GM06990 (cell line): ENCODE results near the gene URM1.
A peak's percentile ranks its signal among the peaks of the same experiment; 100 is the strongest.
"Not testable (repeated sequence)": the region's sequence is repeated elsewhere in the genome, so short reads cannot be mapped to it uniquely, and the experiment has no call there.

Experiments used
- DNase-seq: peaks from one replicate; pipeline ENCODE4 v3.0.0-alpha.2; 2011; ENCODE audit not compliant: insufficient read length; ENCODE audit errors: extremely low read depth
- H3K27me3 ChIP-seq: replicated peaks from 2 replicates; pipeline ENCODE4 v1.6.0; 2011; ENCODE audit warnings: low read length; ENCODE audit not compliant: control insufficient read depth, insufficient read depth
- H3K36me3 ChIP-seq: 2 replicates; pipeline ENCODE4 v1.5.1; 2011; ENCODE audit warnings: low read length; ENCODE audit not compliant: control insufficient read depth, insufficient read depth
- H3K4me3 ChIP-seq: replicated peaks from 2 replicates; pipeline ENCODE4 v1.5.1; 2011; ENCODE audit warnings: low read depth, mild to moderate bottlenecking, control low read depth, low read length
- TF ChIP-seq, protein P1 (sequence below): IDR thresholded peaks from 2 replicates; pipeline ENCODE4 v1.5.1; 2011; ENCODE audit warnings: low read length, control low read depth, mild to moderate bottlenecking, inconsistent platforms; ENCODE audit not compliant: insufficient read depth, poor library complexity, severe bottlenecking

The URM1 gene

DNA sequence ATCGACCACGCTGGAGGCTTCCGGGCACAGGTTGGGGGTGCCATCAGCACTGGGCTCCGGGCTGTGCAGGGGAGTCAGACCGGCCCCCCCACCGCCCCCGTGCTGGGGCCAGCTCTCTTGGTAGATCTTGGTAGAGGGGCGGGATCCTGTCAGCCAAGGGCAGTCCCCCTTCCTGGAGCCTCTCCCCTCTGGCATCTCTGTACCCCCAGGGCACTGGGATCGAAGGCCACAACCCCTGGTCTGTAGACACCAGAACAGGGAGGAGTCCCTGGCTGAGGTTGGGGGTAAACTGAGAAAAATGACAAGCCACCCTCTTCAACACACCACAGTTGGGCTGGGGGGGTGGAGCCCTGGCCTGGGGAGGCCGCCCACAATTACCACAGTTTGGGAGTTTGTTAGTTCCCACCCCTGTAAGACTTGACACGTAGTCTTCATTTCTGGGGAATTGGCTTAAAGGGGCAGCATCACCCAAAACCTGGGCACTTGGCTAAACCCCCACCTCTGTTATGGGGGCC is 50.4 kb downstream of the URM1 start:
- Histone ChIP-seq H3K36me3 (no peaks in the 10 kb centered on the region), H3K4me3 (peak overlapping the region; percentile 69), H3K27me3 (no peaks in the 10 kb centered on the region)
- TF ChIP-seq, protein P1, sequence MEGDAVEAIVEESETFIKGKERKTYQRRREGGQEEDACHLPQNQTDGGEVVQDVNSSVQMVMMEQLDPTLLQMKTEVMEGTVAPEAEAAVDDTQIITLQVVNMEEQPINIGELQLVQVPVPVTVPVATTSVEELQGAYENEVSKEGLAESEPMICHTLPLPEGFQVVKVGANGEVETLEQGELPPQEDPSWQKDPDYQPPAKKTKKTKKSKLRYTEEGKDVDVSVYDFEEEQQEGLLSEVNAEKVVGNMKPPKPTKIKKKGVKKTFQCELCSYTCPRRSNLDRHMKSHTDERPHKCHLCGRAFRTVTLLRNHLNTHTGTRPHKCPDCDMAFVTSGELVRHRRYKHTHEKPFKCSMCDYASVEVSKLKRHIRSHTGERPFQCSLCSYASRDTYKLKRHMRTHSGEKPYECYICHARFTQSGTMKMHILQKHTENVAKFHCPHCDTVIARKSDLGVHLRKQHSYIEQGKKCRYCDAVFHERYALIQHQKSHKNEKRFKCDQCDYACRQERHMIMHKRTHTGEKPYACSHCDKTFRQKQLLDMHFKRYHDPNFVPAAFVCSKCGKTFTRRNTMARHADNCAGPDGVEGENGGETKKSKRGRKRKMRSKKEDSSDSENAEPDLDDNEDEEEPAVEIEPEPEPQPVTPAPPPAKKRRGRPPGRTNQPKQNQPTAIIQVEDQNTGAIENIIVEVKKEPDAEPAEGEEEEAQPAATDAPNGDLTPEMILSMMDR = no peak
- no peak for DNase-seq

DNA sequence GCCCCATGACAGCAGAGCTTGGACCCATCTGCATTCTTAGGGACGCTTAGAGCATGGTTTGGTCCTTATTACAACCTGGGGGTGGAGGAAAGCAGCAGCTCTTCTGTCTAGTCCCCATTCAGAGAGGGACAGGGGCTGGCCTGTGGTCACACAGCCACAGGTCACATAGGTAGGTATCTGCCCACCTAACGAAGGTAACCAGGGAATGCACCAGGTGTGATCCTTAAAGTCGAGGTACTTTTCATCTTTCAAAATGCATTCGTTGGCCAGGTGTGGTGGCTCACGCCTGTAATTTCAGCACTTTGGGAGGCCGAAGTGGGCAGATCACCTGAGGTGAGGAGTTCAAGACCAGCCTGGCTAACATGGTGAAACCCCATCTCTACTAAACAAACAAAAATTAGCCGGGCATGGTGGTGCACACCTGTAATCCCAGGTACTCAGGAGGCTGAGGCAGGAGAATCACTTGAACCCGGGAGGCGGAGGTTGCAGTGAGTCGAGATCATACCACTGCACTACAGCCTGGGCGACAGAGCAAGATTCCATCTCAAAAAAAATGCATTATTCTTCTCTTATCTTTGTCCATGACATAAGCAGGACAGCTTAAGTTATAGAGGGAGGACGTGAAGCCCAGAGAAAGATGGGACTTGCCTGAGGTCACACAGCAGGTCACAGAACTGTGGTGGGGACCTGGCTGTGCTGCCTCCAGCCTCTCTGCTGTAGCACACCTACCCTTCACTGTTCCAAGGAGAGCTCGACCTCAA is 51.0 kb downstream of the URM1 start:
- H3K36me3 ChIP-seq, H3K4me3 ChIP-seq, H3K27me3 ChIP-seq, DNase-seq: not testable (repeated sequence)

DNA sequence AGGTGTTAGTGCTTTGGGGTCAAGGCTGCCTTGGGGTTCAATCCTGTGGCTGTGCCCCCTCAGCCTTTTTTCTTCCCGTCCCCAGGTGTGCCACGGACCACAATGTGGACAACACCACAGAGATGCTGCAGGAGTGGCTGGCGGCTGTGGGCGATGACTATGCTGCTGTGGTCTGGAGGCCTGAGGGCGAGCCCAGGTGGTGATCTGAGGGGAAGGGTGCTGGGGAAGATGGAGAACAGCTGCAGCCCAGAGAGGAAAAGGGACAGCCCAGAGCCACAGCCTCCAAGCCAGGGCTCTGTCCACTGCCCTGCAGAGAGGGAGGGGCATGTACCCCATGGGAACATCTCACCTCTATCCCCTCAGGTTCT is 51.6 kb downstream of the URM1 start:
- no peak overlapping the region for H3K4me3 ChIP-seq
- no peak for DNase-seq
- H3K36me3 ChIP-seq = no peaks in the 10 kb centered on the region
- H3K27me3 ChIP-seq = no peaks in the 10 kb centered on the region
- TF ChIP-seq, protein P1 = no peak

DNA sequence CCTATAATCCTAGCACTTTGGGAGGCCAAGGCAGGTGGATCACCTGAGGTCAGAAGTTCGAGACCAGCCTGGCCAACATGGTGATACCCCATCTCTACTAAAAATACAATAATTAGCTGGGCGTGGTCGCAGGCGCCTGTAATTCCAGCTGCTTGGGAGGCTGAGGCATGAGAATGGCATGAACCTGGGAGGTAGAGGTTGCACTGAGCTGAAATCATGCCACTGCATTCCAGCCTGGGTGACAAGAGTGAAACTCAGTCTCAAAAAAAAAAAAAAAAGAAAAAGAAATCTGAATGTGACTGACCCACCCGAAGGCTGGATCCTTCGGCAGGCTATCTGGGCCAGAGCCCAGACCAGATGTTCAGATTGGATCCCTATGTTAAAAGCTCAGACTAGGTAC is 52.2 kb downstream of the URM1 start:
- not testable (repeated sequence) for H3K4me3 ChIP-seq, H3K27me3 ChIP-seq, DNase-seq, H3K36me3 ChIP-seq

DNA sequence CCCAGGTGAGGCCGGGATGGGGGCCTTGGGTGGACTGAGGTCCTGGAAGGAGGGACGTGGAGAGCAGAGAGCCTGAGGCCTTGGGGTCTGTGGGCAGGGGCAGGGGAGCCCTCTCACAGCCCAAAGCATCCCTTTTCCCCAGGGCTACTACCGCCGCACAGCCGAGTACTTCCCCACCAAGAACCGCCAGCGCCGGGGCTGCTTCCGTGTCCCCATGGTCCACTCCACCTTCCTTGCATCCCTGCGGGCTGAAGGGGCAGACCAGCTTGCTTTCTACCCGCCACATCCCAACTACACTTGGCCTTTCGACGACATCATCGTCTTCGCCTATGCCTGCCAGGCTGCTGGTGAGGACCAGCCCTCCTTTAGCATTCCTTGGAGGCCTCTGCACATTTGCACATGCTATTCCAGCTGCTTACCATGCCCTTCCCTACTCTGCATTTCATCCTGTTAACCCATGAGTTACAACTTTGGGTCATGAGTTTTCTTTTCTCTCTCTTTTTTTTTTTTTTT is 53.1 kb downstream of the URM1 start:
- H3K27me3 ChIP-seq = no peaks in the 10 kb centered on the region
- H3K36me3 ChIP-seq = no peaks in the 10 kb centered on the region
- DNase-seq = no peak
- H3K4me3 ChIP-seq = no peak overlapping the region
- TF ChIP-seq, protein P1 = no peak

DNA sequence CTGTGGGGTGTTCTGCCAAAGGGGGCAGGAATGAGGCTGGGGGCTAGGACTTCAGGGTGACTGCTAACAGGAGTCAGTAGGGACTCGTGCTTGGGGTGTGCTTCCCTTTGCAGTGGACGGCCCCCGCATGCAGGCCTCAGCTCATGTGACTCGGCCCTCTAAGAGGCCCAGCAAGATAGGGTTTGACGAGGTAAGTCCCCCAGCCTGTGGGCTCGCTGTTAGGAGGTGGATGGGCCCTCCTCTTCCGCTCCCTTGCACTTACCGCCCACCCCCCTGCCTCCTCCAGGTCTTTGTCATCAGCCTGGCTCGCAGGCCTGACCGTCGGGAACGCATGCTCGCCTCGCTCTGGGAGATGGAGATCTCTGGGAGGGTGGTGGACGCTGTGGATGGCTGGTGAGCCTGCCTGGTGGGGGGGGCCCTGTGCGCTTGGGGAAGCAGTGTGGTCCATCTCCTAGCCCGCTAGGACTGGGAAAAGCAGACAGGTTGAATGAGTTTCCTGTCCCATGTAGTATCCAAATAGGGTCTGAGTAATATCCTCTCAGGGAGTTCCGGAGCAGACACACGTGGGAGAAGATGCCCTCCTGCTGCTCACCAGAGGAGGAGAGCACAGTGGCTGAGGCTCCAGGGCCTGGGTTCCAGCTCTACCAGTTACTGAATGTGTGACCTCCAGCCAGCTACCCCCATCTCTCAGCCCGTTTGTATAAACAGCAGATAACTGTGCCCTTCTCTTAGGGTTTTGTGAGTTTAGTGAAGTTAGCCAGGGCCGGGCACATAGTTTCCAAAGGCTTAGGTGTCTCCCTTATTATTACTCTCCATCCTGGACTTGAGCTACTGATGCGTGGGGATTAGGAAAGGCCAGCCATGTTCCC is 57.7 kb downstream of the URM1 start:
- H3K36me3 ChIP-seq = no peaks in the 10 kb centered on the region
- DNase-seq = no peak
- no peaks in the 10 kb centered on the region for H3K27me3 ChIP-seq
- H3K4me3 ChIP-seq = no peak overlapping the region
- TF ChIP-seq, protein P1 = no peak
